Kidney epithelial cell (primary cell): ENCODE results near the gene ADGRG1. TPM values are rescaled to one million over a fixed set of nuclear protein-coding genes. Genes with fewer than 3 reads are reported as not detected.

ENCODE experiments used
- DNase-seq: peaks from one replicate; pipeline ENCODE4 v3.0.0-alpha.2; 2010; ENCODE audit warnings: low read depth
- H3K27me3 ChIP-seq: 2 replicates; pipeline ENCODE4 v1.6.0; 2011; ENCODE audit warnings: low read length; ENCODE audit not compliant: control insufficient read depth, insufficient read depth
- H3K36me3 ChIP-seq: 2 replicates; pipeline ENCODE4 v1.5.1; 2011; ENCODE audit warnings: low read length; ENCODE audit not compliant: control insufficient read depth, insufficient read depth
- H3K4me3 ChIP-seq: 2 replicates; pipeline ENCODE4 v1.5.1; 2011; ENCODE audit warnings: low read depth, mild to moderate bottlenecking, control low read depth, low read length
- CTCF ChIP-seq: IDR thresholded peaks from 2 replicates; pipeline ENCODE4 v1.5.1; 2011; ENCODE audit warnings: mild to moderate bottlenecking, moderate library complexity, low read length, control low read depth, inconsistent platforms; ENCODE audit not compliant: insufficient read depth, poor library complexity, severe bottlenecking
- total RNA-seq: library from RNA; depleted of rRNA; stranded (reverse); fragments of >200 nt; gene quantifications from 2 replicates; pipeline ENCODE4 v1.2.3, GENCODE V29; 2015

ADGRG1 gene
- total RNA-seq, 1 donor from 2014 or later, result 150 TPM

GRCh38 chr16:57601801-57602478 lies 26.5 kb upstream of the ADGRG1 start:
- Histone ChIP-seq H3K36me3 (no peaks in the 10 kb centered on the region), H3K27me3 (no peaks in the 10 kb centered on the region), H3K4me3 (no peak overlapping the region)
- no peak for TF ChIP-seq CTCF
- no peak for DNase-seq

DNA sequence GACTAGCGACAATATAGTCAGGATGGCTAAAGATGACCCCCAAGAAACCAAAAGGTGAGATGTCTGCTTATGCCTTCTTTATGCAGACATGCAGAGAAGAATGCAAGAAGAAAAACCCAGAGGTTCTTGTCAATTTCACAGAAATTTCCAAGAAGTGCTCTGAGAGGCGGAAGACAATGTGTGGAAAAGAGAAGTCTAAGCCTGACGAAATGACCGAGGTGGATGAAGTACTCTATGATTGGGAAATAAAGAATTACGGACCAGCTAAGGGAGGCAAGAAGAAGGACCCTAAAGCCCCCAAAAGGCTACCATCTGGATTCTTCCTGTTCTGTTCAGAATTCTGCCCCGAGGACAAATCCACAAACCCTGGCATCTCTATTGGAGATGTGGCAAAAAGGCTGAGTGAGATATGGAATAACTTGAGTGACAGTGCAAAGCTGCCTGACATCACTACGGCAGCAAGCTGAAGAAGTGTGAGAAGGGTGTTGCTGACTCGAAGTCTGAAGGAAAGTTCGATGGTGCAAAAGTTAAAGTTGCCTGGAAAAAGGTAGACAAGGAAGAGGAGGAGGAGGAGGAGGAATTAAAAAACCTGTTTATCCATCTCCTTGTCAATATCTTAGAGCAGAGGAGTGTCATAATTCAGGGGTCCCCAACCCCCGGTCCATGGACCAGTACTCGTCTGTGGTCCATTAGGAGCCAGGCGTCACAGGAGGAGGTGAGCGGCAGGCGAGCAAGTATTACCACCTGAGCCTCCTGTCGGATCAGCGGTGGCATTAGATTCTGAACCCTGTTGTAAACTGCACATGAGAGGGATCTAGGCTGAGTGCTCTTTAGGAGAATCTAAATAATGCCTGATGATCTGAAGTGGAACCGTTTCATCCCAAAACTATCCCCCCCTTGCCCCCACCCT lies 25.1 kb upstream of the ADGRG1 start:
- no peak for TF ChIP-seq CTCF
- DNase-seq, result no peak
- Histone ChIP-seq H3K36me3 (no peaks in the 10 kb centered on the region), H3K4me3 (no peak overlapping the region), H3K27me3 (no peaks in the 10 kb centered on the region)

DNA sequence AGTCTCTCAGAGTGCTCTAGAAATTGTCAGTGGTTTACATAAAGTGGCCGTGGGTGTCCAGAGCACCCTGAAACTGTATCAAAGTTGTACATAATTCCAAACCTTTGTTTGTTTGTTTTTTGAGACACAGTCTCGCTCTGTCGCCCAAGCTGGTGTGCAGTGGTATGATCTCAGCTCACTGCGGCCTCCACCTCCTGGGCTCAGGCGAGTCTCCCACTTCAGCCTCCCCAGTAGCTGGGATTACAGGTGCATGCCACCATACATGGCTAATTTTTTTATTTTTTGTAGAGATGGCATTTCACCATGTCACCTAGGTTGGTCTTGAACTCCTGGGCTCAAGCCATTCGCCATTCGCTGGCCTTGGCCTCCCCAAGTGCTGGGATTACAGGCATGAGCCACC lies 24.3 kb upstream of the ADGRG1 start:
- H3K36me3 ChIP-seq, result no peaks in the 10 kb centered on the region
- DNase-seq, result no peak
- H3K27me3 ChIP-seq, result no peaks in the 10 kb centered on the region
- no peak for TF ChIP-seq CTCF
- no peak overlapping the region for H3K4me3 ChIP-seq

- Histone ChIP-seq H3K4me3 (no peak overlapping the region), H3K36me3 (no peaks in the 10 kb centered on the region), H3K27me3 (peaks cover 3% of the 10 kb centered on the region)
- DNase-seq, result no peak
- no peak for TF ChIP-seq CTCF
Measured at GRCh38 chr16:57606147-57606846, 22.1 kb upstream of the ADGRG1 start.

- DNase-seq, result no peak
- H3K36me3 ChIP-seq, result no peaks in the 10 kb centered on the region
- H3K4me3 ChIP-seq, result no peak overlapping the region
- TF ChIP-seq CTCF, result no peak
- H3K27me3 ChIP-seq, result peaks cover 3% of the 10 kb centered on the region
Measured at GRCh38 chr16:57606847-57607501, 21.5 kb upstream of the ADGRG1 start.
